PC-9 (cell line): ENCODE results near the gene IHH.

Experiments used
- CTCF ChIP-seq: fragments of 200-600 bp; sonication (generic); conservative IDR thresholded peaks from 2 replicates; pipeline ENCODE4 v1.6.1; 2017; ENCODE audit warnings: mixed run types, antibody characterized with exemption, mild to moderate bottlenecking, moderate library complexity
- EZH2 ChIP-seq: fragments of 200-600 bp; sonication (generic); IDR thresholded peaks from 2 replicates; pipeline ENCODE4 v1.8.0; 2017; ENCODE audit warnings: antibody characterized with exemption, low read depth

- no peak for TF ChIP-seq CTCF
- TF ChIP-seq EZH2 = no peak
Observed at GRCh38 chr2:219086196-219086595, 25.5 kb upstream of the IHH start.
